ENCODE results near the gene MLN.

Gene MLN

GRCh38 chr6:33813990-33814985 is 10.5 kb upstream of the MLN start:
- DNase-seq: no peak

DNA sequence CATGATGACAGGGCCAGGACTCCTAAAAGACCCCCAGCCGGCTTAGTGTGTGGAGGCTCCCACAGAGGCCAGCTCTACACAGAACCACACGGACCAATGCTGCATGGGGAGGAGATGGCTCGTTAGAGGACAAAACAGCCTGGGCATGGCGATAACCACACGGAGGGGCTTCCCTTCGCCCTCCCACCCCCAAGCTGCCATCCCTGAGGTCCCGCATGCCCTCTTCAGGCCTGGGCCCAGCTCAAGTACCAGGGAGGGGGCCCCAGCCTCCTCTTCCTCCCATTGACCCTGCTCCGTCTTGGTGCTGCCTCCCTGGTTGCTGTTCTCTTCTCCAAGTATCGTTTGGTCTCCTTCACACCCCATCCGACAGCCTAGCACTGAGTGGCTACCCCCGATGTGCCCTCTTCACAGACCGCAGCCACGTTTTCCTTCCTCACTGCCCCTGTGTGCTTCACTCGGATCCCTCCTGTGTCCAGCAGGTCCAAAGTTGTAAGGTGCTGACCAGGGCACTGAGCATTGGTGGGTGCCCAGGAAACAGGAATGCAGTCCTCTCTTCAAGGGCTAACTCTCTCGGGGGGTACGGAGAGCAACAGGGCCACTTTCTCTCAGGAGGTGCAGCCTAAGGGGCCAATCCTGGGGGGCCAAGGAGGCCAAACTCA is 9.6 kb upstream of the MLN start:
- DNase-seq: no peak

DNA sequence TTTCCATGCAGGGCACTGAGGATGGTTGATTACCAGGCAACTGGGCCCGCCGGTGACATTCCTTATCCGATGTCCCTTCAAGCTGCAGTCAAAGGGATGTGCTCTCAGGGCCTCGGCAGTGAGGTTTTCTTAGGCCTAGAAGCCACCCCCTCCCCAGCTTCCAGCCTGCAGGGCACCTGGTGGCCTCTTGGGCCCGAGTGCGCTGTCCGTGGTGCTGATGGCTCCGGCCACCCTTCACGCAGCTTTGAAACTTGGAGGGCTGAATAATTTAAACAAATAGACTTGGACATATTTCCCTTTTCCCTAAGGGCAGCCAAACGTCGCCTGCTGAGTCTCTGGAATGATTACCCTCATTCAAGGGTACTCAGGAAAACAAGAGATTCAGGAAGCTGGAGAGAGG is 8.9 kb upstream of the MLN start:
- DNase-seq: peak; percentile 7 to 9

GRCh38 chr6:33809594-33809993 is 5.8 kb upstream of the MLN start:
- DNase-seq: no peak

DNA sequence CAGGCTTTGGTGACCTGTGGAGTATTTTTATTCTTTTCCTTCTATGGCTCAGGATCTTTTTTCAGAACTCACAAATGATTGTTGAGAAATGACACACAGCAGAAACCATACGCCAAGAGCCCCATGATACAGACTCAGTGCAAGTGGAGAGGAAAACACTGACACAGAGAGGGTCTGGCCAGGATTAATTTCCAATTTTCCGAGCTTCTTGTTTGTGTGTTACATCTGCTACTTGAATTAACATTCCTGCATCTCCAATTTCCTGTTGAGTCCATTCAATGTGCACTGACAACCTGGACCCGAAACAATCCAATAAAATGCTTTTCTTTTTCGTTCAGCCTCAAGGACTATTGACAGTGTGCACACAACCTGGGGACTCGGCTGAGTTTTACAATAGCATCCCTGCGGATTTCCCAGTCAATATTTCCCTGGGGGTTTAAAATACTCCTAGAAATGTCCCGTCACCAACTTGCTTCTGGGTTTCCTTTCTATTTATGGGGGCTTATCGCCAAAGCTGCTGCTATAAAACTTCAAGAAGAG is 4.9 kb upstream of the MLN start:
- DNase-seq: no peak

DNA sequence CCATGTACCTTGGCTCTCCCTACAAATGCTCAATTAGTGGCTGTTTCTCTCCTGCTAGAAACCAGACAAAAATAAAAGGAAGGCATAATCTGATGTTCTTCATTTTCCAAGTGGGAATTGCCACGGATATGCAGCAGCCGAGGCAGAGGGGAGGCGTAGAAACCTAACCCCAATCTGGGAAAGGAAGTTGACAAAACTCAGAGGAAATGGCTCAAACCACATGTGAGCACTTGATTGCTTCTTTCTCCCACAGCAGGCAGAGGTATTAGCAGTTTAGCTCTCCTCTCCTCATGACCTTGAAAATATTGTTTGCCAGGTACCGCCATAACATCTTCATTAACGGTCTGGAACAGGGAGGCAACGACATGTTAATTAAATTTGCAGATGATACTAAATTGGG is 3.8 kb upstream of the MLN start:
- no peak for DNase-seq

GRCh38 chr6:33806841-33807240 is 3.0 kb upstream of the MLN start:
- no peak for DNase-seq

DNA sequence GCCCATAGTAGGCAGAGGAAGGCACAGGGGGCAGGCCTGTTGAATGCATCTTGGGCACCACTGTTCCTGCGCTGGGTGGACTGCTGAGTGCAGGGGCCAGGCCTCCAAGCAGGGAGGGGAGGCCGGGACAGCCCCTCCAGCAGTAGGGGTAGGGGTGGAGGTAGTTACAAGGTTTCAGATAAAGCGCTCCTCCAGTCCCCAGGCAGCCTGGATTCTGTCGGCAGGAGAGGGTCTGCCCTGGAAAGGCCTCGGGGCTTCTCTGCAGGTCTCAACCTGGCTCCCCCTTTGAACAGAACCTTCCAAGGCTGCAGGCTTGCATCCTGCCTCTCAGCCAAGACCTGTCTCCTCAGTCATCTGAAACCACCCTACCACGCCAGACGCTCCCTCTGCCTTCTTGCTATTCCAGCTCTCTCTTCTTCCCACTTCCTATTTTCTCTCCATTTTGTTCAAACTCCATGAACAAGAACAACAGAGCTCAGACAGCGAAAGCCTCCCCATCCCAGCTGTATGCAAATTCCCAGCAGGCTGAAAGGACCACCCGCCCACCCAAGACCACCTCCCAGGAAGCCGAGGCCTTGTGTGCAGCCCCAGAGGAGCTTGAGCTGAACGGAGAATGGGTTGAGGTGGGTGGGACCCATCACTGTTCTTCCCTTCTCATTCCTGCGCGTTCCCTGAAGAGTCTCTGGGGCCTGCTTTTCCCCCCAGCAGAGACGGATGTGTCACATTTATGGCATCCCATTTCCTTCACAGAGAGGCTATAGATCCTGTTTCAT is 1.4 kb downstream of the MLN start:
- DNase-seq: no peak

DNA sequence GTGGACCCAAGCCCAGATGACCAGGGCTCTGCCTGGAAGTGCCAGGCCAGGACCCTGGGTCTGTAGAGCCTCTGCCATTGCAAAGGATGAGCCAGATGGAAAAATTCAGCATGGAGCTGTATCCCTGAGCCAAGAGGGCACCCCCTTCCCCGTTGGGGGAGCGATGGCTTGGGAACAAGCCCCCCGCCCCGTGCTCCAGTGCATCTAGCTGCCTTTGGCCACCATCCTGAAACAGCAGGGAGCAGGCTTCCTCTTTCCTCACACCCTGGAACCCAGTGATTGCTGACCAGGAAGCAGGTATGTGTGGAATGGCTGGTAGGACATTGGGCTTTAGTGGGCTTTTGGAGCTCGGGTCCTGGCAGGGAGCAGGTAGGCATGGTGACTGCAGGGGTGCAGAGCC is 2.2 kb downstream of the MLN start:
- DNase-seq: no peak

GRCh38 chr6:33800248-33800969 is 3.4 kb downstream of the MLN start:
- DNase-seq: no peak

GRCh38 chr6:33799454-33800113 is 4.2 kb downstream of the MLN start:
- DNase-seq: no peak

DNA sequence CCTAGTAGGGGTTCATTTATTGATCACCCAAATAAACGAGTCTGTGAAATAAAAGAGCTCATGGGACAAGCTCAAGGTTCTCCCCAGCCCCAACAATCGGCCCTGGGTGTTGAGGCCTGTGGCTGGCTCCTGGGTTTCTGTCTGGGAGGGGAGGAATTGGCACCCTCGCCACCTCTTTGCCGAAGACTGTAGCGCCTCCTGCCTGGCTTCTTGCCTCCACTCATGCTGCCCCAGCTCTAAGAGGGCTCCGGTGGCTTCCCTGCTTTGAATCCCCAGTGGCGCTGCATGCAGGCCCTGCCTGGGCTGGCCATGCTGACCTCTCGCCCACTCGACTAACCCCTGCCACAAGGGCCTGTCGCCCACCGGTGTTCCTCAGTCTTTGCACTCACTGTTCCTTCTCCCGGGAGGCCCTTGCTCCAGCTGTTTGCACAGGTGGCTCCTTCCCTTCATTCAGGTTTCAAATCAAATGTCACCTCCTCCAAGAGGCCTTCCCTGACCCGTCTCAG is 5.4 kb downstream of the MLN start:
- no peak for DNase-seq

DNA sequence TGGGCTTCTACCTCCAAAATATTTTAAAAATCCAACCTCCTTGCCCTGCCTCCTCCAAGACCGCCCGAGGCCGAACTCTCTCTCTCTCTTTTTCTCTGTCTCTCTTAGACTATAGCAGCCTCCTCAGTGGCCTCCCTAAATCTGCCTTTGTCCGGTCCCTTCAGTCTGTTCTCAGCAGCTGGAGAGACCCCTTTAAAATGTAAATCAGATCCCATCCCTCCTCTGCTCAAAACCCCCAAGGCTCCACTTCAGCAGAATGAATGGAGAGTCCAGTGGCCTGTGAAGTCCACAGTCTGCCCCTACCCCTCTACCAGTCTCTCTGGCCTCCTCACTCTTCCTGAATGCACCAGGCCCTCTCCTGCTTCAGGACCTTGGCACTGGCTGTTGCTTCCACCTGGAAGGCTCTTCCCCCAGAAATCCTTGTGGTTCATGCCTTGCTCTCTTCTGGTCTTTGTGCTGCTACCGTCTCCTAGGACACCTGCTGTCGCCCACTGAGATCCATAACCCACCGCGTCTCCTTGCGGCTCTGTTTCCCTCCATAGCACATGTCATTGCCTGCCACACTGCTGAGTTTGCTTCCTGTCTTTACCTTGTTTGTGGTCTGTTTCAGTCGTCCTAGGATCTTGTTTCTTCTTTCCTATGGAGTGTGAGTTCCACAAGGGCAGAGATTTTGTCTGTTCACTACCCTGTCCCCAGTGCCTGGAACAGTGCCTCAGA is 6.0 kb downstream of the MLN start:
- DNase-seq: no peak

- DNase-seq: no peak
Observed at GRCh38 chr6:33794910-33795623, 8.7 kb downstream of the MLN start.

GRCh38 chr6:33792981-33793380 is 10.8 kb downstream of the MLN start:
- DNase-seq: no peak

DNA sequence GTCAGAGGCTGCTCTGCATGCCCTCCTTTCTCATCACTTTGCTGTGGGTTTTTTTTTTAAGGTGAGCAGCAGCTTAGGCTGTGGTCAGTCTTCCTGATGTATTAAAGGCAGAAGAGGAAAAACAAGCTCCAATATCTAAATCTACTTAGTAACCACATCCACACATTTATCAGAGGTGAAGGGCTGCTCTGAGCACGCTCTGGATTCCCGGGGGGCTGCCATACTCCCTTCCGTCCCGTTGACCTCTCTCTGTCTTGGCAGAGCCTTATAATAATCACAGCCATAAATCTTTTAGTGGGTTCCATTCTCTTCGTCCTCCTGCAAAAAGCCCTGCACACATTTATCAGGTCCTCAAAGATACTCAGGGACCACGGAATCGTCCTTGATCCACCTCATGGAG is 12.2 kb downstream of the MLN start:
- no peak for DNase-seq

DNA sequence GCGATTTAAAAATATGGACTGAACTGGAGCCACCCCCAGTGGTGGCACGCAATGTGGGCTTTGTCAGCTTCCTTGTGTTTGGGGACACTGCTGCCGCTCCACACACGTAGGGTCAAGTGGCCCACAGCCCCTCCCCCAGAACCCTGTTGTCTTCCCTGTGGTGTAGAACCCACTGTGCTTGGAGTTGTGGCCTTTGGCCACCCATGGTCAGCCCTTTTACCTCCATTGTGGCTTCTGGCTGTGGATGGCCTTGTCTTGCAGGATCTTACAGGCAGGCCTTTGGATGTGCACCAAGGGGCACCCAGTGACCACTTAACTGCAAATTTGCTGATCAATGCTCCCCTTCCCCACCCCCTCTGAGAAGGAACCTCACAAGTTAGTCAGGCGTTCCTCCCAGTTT is 12.9 kb downstream of the MLN start:
- DNase-seq: no peak

- DNase-seq: no peak
Observed at GRCh38 chr6:33790379-33790778, 13.4 kb downstream of the MLN start.

DNA sequence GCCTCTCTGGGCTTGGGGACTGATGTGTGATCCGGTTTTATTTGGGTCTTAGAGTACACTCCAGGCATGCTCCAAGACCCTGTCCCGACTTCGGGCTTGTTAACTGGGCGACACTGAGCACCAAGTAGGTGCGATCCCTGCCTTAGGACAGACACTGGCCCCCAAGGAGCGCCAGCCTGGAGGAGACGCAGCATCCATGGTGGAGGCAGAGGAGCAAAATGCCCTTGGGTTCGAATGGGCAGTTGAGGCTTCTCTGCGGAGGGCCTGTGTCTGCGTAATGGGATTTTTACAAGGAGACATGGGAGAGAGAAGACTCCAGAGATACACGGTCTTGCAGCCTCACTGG is 14.3 kb downstream of the MLN start:
- DNase-seq: no peak

All from activated CD4-positive, alpha-beta T cell treated with anti-CD3 and anti-CD28 coated beads, Interleukin-2, amount 50 U/mL, for 4 hours (primary cell).